ENCODE results near the gene NANOG.
"Not testable (repeated sequence)": the region's sequence is repeated elsewhere in the genome, so short reads cannot be mapped to it uniquely, and the experiment has no call there.

NANOG gene

GRCh38 chr12:7843583-7843982 is 54.4 kb downstream of the NANOG start:
- not testable (repeated sequence) for H3K9me3 ChIP-seq (ENCODE audit: low read length); H3K27me3 ChIP-seq (ENCODE audit: insufficient read depth, low read length); H4K20me1 ChIP-seq (ENCODE audit: insufficient read depth, low read length); H3K36me3 ChIP-seq (ENCODE audit: insufficient read depth, low read length); H2AFZ ChIP-seq (ENCODE audit: low read length); H3K79me2 ChIP-seq (ENCODE audit: insufficient read depth, low read length); H3K4me1 ChIP-seq (ENCODE audit: insufficient read depth, low read length, severe bottlenecking); H3F3A ChIP-seq (ENCODE audit: insufficient read depth, low read length); H3K4me2 ChIP-seq (ENCODE audit: low read length); H3K9me2 ChIP-seq (ENCODE audit: low read depth, low read length); H3K9ac ChIP-seq (ENCODE audit: low read length); H3K4me3 ChIP-seq (ENCODE audit: low read depth, low read length, poor library complexity, severe bottlenecking); H3K27ac ChIP-seq (ENCODE audit: low read depth, low read length, poor library complexity, severe bottlenecking)

DNA sequence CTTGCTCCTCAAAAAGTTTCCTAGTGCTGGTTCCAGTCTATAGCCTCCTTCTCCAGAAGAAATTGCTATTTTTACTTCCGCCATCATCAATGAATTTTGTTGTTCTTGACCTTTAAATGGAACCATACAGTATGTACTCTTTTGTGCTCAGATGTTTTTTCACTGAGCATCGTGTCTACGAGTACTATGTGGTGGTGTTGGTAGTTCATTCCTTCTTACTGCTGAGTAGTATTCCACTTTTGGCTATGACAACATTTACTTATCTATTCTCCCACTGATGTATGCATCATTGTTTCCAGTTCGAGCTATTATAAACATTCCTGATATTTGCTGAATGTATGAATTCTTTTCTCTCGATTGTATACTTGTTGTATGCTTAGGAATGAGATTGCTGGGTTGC is 54.9 kb downstream of the NANOG start:
- Histone ChIP-seq H3K4me2 (ENCODE audit: low read length) (no peak overlapping the region), H3K9ac (ENCODE audit: low read length) (no peak overlapping the region), H4K20me1 (ENCODE audit: insufficient read depth, low read length) (no peaks in the 10 kb centered on the region)

DNA sequence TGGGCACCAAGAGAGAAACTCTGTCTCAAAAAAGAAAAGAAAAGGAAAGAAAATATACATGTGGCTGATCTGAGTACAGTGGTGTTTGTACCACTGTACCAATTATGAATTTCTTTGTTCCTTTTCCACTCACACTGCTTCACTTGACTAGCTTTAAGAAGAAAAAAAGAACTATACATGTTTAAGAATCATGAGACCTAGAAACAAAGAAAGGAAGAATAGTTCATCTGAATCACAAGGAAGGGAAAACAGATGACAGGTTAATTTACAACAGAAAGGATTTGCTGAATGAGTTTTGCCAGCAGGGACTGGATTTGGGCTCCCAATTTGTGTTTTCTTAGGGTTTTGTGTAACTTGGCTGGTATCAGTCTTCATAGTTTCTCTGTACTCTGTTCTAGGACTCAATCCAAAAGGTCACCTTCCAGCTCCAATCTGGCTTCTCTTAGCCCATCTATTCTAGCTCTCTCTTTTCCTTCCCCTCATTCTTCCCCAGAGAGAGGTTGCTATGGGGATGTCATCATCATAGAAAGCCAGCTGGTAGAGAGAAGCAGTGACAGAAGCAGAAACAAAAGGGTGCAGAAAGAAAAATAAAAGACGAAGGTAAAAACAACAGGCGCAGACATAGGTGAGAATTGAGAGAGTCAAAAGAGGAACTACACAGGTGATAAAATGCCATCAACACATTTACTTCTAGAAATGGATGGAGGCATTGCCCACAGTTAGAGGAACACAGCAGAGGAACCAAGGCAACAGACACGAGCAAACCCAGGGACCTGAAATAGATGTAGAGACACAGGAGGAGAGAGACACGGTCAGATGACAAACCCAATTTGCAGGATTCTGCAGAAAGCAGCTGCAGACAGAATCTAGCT is 58.3 kb downstream of the NANOG start:
- not testable (repeated sequence) for H3K27me3 ChIP-seq (ENCODE audit: insufficient read depth, low read length); H3K27ac ChIP-seq (ENCODE audit: low read depth, low read length, poor library complexity, severe bottlenecking); H3K79me2 ChIP-seq (ENCODE audit: insufficient read depth, low read length); H3K4me1 ChIP-seq (ENCODE audit: insufficient read depth, low read length, severe bottlenecking); H3K36me3 ChIP-seq (ENCODE audit: insufficient read depth, low read length); H4K20me1 ChIP-seq (ENCODE audit: insufficient read depth, low read length); H2AFZ ChIP-seq (ENCODE audit: low read length); H3K9ac ChIP-seq (ENCODE audit: low read length); H3K4me2 ChIP-seq (ENCODE audit: low read length); H3K9me2 ChIP-seq (ENCODE audit: low read depth, low read length); H3F3A ChIP-seq (ENCODE audit: insufficient read depth, low read length); H3K9me3 ChIP-seq (ENCODE audit: low read length); H3K4me3 ChIP-seq (ENCODE audit: low read depth, low read length, poor library complexity, severe bottlenecking)

More for the DNA sequence above, 54.9 kb downstream of the NANOG start:
- no peak overlapping the region for H3K27ac ChIP-seq (ENCODE audit: low read depth, low read length, poor library complexity, severe bottlenecking)
- H3K79me2 ChIP-seq (ENCODE audit: insufficient read depth, low read length), result no peaks in the 10 kb centered on the region
- H3K9me3 ChIP-seq (ENCODE audit: low read length), result no peaks in the 10 kb centered on the region
- no peak overlapping the region for H2AFZ ChIP-seq (ENCODE audit: low read length)
- H3K4me1 ChIP-seq (ENCODE audit: insufficient read depth, low read length, severe bottlenecking), result no peaks in the 10 kb centered on the region
- no peaks in the 10 kb centered on the region for H3K9me2 ChIP-seq (ENCODE audit: low read depth, low read length)
- no peaks in the 10 kb centered on the region for H3K36me3 ChIP-seq (ENCODE audit: insufficient read depth, low read length)
- H3K27me3 ChIP-seq (ENCODE audit: insufficient read depth, low read length), result no peaks in the 10 kb centered on the region
- H3F3A ChIP-seq (ENCODE audit: insufficient read depth, low read length), result no peaks in the 10 kb centered on the region
- no peak overlapping the region for H3K4me3 ChIP-seq (ENCODE audit: low read depth, low read length, poor library complexity, severe bottlenecking)
- TF ChIP-seq, protein P1, sequence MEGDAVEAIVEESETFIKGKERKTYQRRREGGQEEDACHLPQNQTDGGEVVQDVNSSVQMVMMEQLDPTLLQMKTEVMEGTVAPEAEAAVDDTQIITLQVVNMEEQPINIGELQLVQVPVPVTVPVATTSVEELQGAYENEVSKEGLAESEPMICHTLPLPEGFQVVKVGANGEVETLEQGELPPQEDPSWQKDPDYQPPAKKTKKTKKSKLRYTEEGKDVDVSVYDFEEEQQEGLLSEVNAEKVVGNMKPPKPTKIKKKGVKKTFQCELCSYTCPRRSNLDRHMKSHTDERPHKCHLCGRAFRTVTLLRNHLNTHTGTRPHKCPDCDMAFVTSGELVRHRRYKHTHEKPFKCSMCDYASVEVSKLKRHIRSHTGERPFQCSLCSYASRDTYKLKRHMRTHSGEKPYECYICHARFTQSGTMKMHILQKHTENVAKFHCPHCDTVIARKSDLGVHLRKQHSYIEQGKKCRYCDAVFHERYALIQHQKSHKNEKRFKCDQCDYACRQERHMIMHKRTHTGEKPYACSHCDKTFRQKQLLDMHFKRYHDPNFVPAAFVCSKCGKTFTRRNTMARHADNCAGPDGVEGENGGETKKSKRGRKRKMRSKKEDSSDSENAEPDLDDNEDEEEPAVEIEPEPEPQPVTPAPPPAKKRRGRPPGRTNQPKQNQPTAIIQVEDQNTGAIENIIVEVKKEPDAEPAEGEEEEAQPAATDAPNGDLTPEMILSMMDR (IDR thresholded peaks at IDR 0.05; ENCODE audit: low read length), result no peak
- no peak for TF ChIP-seq EZH2 (IDR thresholded peaks at IDR 0.05; ENCODE audit: borderline replicate concordance, low read length)

DNA sequence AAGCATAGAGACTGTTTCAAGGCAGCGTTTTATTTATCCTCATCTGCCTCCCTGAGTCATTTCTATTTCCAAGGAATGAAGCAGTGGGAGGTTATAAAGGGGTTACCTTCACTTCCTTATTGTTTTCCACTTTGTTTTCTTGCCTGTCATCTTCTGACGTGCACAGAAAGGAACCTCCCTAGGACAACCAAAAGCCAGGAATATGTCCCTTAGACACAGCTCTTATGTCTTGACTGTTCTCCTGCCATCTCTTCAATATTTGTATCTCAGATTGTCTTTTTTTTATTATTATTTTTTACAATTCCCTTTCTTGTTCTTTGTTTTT is 58.9 kb downstream of the NANOG start:
- not testable (repeated sequence) for H3K4me1 ChIP-seq (ENCODE audit: insufficient read depth, low read length, severe bottlenecking); H3K4me2 ChIP-seq (ENCODE audit: low read length); H3K36me3 ChIP-seq (ENCODE audit: insufficient read depth, low read length); H3K9me3 ChIP-seq (ENCODE audit: low read length); H3K9ac ChIP-seq (ENCODE audit: low read length); H3K79me2 ChIP-seq (ENCODE audit: insufficient read depth, low read length); H3K27ac ChIP-seq (ENCODE audit: low read depth, low read length, poor library complexity, severe bottlenecking); H2AFZ ChIP-seq (ENCODE audit: low read length); H3K27me3 ChIP-seq (ENCODE audit: insufficient read depth, low read length); H3K9me2 ChIP-seq (ENCODE audit: low read depth, low read length); H3F3A ChIP-seq (ENCODE audit: insufficient read depth, low read length); H3K4me3 ChIP-seq (ENCODE audit: low read depth, low read length, poor library complexity, severe bottlenecking); H4K20me1 ChIP-seq (ENCODE audit: insufficient read depth, low read length)

Data from OCI-LY1 (cell line).